HepG2 (cell line): ENCODE data around the gene P4HA1. TPM values are rescaled to one million over a fixed set of nuclear protein-coding genes. Genes with fewer than 3 reads are reported as not detected.

Experiments
- ATAC-seq: fragments of 200-7000 bp; cut with Tn5 transposase; 3 replicates; pipeline ENCODE4 v1.9.1; 2020; ENCODE audit warnings: mild to moderate bottlenecking, moderate library complexity
- BruUV-seq: library from RNA; stranded (reverse); fragments of 400-500 nt; replicated peaks from 2 replicates; lab custom pipeline; 2021; lab: Mats Ljungman, UMichigan
- CTCF ChIA-PET: fragments of 300-600 bp; formaldehyde crosslinking; extraction: SDS; loops from one replicate; lab custom pipeline; 2021; ENCODE audit warnings: low total read pairs, inconsistent platforms, low intra/inter-chr PET ratio; lab: Yijun Ruan, JAX
- POLR2A ChIA-PET: fragments of 350-600 bp; sonication (Branson Sonifier 250); formaldehyde crosslinking; loops from one replicate; lab custom pipeline; 2020; ENCODE audit warnings: antibody characterized with exemption, inconsistent platforms; lab: Yijun Ruan, JAX
- DNase-seq: peaks from one replicate; pipeline ENCODE4 v3.0.0-alpha.2; 2015; ENCODE audit warnings: low spot score
- FAIRE-seq: peaks from 3 replicates; lab custom pipeline; 2011; peaks lifted over from hg19 to GRCh38; lab: Jason Lieb, UNC
- H2AFZ ChIP-seq: one replicate; pipeline ENCODE4 v1.6.1; 2011; ENCODE audit warnings: low read length, inconsistent platforms
- H3K27ac ChIP-seq: fragments of 300-600 bp; 3 replicates; pipeline ENCODE4 v1.8.0; 2011; ENCODE audit warnings: mixed run types, mild to moderate bottlenecking, mixed read lengths, low read length, inconsistent platforms; ENCODE audit not compliant: insufficient read depth; ENCODE audit errors: extremely low read length
- H3K27me3 ChIP-seq, 2 experiments: fragments of 200-600 bp in 1 of 2; 2 replicates in 1 of 2; 3 replicates in 1 of 2; pipeline versions ENCODE4 v1.6.0 to v1.8.0; 2011; ENCODE audit warnings: low read length in 2 of 2, mild to moderate bottlenecking in 2 of 2, moderate library complexity in 2 of 2, inconsistent platforms in 1 of 2; ENCODE audit not compliant: insufficient read depth in 2 of 2, control insufficient read depth in 1 of 2
- H3K36me3 ChIP-seq, 2 experiments: fragments of 200-600 bp in 1 of 2; replicated peaks in 1 of 2; 2 replicates in 1 of 2; 3 replicates in 1 of 2; pipeline versions ENCODE4 v1.5.1 to v1.8.0; 2011; ENCODE audit warnings: low read length in 2 of 2, inconsistent platforms in 1 of 2; ENCODE audit not compliant: insufficient read depth in 2 of 2, control insufficient read depth in 1 of 2
- H3K4me1 ChIP-seq: 2 replicates; pipeline ENCODE4 v1.5.1; 2012; ENCODE audit warnings: low read length, inconsistent platforms; ENCODE audit not compliant: insufficient read depth
- H3K4me2 ChIP-seq: 2 replicates; pipeline ENCODE4 v1.6.0; 2011; ENCODE audit warnings: low read depth, low read length, inconsistent platforms
- H3K4me3 ChIP-seq, 3 experiments: fragments of 200-600 bp in 1 of 3; sonication (generic), shearing (Covaris generic) in 1 of 3; replicated peaks in 1 of 3; 2 replicates each; pipeline ENCODE4 v1.5.1; 2011 to 2016; ENCODE audit warnings: low read length in 3 of 3, inconsistent platforms in 2 of 3, low read depth in 2 of 3, mild to moderate bottlenecking in 2 of 3, control low read depth in 1 of 3, mixed read lengths in 1 of 3; ENCODE audit not compliant: insufficient read depth in 1 of 3
- H3K79me2 ChIP-seq: one replicate; pipeline ENCODE4 v1.6.1; 2011; ENCODE audit warnings: low read length, inconsistent platforms; ENCODE audit not compliant: insufficient read depth
- H3K9ac ChIP-seq: 2 replicates; pipeline ENCODE4 v1.6.0; 2011; ENCODE audit warnings: mild to moderate bottlenecking, low read depth, low read length, inconsistent platforms; ENCODE audit not compliant: insufficient read depth
- H3K9me3 ChIP-seq: 2 replicates; pipeline ENCODE4 v1.5.1; 2012; ENCODE audit warnings: mild to moderate bottlenecking, low read length
- H4K20me1 ChIP-seq: 2 replicates; pipeline ENCODE4 v1.6.0; 2011; ENCODE audit warnings: inconsistent platforms, mild to moderate bottlenecking, low read length, moderate library complexity; ENCODE audit not compliant: insufficient read depth
- ARID5B ChIP-seq: IDR thresholded peaks from 2 replicates; pipeline ENCODE4 v1.4.0; 2020; ENCODE audit warnings: mild to moderate bottlenecking, missing genetic modification reagents
- DMTF1 ChIP-seq: sonication (generic); formaldehyde crosslinking; IDR thresholded peaks from 2 replicates; pipeline ENCODE4 v1.4.0; 2020; ENCODE audit warnings: mild to moderate bottlenecking, missing genetic modification reagents
- POLR2AphosphoS2 ChIP-seq: IDR thresholded peaks from 2 replicates; pipeline ENCODE4 v1.6.1; 2011; ENCODE audit warnings: low read depth, low read length, improper control_type of control experiment
- ZNF121 ChIP-seq: sonication (generic); formaldehyde crosslinking; IDR thresholded peaks from 2 replicates; pipeline ENCODE4 v1.5.0; 2020; ENCODE audit warnings: mild to moderate bottlenecking, missing genetic modification reagents
- ZNF501 ChIP-seq: sonication (generic); formaldehyde crosslinking; IDR thresholded peaks from 2 replicates; pipeline ENCODE4 v1.5.1; 2020; ENCODE audit warnings: mild to moderate bottlenecking, moderate library complexity, missing genetic modification reagents
- ZNF567 ChIP-seq: sonication (generic); formaldehyde crosslinking; IDR thresholded peaks from 2 replicates; pipeline ENCODE4 v1.8.1; 2023; ENCODE audit warnings: mild to moderate bottlenecking, missing genetic modification reagents, borderline replicate concordance
- ZNF660 ChIP-seq: sonication (generic); formaldehyde crosslinking; IDR thresholded peaks from 2 replicates; pipeline ENCODE4 v1.5.1; 2020; ENCODE audit warnings: mild to moderate bottlenecking, low read depth, missing genetic modification reagents, borderline replicate concordance
- ZNF766 ChIP-seq: sonication (generic); formaldehyde crosslinking; IDR thresholded peaks from 2 replicates; pipeline ENCODE4 v1.5.0; 2020; ENCODE audit warnings: missing genetic modification reagents, borderline replicate concordance
- WGBS: methylation state at CpG from one replicate; pipeline ENCODE4 v1.1.6; 2017; ENCODE audit warnings: low lambda C conversion rate; 5-methylcytosine and 5-hydroxymethylcytosine counted together
- in situ Hi-C: cut with HindIII; loops from 2 replicates; pipeline ENCODE4 v1.10.0; 2017; ENCODE audit warnings: low pct_unique_long_range_greater_than_20kb; ENCODE audit not compliant: extremely low pct_ligation_motif_present
- intact Hi-C: fragments of 100-400 bp; cut with micrococcal nuclease; formaldehyde crosslinking; loops from one replicate; pipeline ENCODE4 v1.10.0; 2022; ENCODE audit not compliant: unreplicated experiment
- polyA plus RNA-seq, 8 experiments: library from polyadenylated mRNA; depleted of rRNA in 3 of 8; stranded (reverse) in 7 of 8; unstranded in 1 of 8; fragments of >200 nt; fragmentation: Illumina TruSeq in 4 of 8; extraction: Trizol in 4 of 8; gene quantifications; 2 replicates each; pipeline versions ENCODE4 v1.2.1 to v1.2.3, GENCODE V29; 2011 to 2016; ENCODE audit warnings: low read depth in 4 of 8, missing spikeins in 1 of 8, mixed read lengths in 1 of 8; ENCODE audit not compliant: insufficient read depth in 1 of 8
- total RNA-seq, 5 experiments: library from RNA; depleted of rRNA; stranded (reverse); fragments of >200 nt; fragmentation: Illumina TruSeq; extraction: Trizol; gene quantifications; 2 replicates each; pipeline ENCODE4 v1.2.3, GENCODE V29; 2016; ENCODE audit warnings: low read depth in 1 of 5
- TF ChIP-seq, protein P1 (sequence below): sonication (generic); formaldehyde crosslinking; IDR thresholded peaks from 2 replicates; pipeline ENCODE4 v1.5.0; 2020; ENCODE audit warnings: missing genetic modification reagents
- TF ChIP-seq, protein P2 (sequence below): sonication (generic); formaldehyde crosslinking; IDR thresholded peaks from 2 replicates; pipeline ENCODE4 v1.4.0; 2020; ENCODE audit warnings: missing genetic modification reagents, borderline replicate concordance
- TF ChIP-seq, protein P3 (sequence below): sonication (generic); formaldehyde crosslinking; IDR thresholded peaks from 2 replicates; pipeline ENCODE4 v1.4.0; 2020; ENCODE audit warnings: missing genetic modification reagents

P4HA1 gene
- total and polyA plus RNA-seq, 2 of the 13 experiments (the other 11 are each of a cell fraction or from before 2014, with no cell fraction given): 63.1 to 196 TPM

GRCh38 chr10:73043766-73044377 lies 52.8 kb downstream of the P4HA1 start:
- in situ Hi-C loops (no loop called here), intact Hi-C loops (no loop called here)
- Histone ChIP-seq H3K79me2 (no peaks in the 10 kb centered on the region), H3K9me3 (no peaks in the 10 kb centered on the region), H3K4me3 (no peak overlapping the region), H3K36me3 (peaks cover 6 to 67% of the 10 kb centered on the region in 2 experiments), H3K9ac (no peak overlapping the region), H4K20me1 (no peaks in the 10 kb centered on the region), H2AFZ (no peak overlapping the region), H3K27ac (no peak overlapping the region), H3K4me1 (peaks cover 6% of the 10 kb centered on the region; the same call in 1 of the 2 replicates), H3K27me3 (no peaks in the 10 kb centered on the region), H3K4me2 (no peak overlapping the region)
- no peak for DNase-seq
- WGBS: 93% methylated on average over 2 of the region's 2 CpGs
- CTCF ChIA-PET: no interaction called here
- no peak for ATAC-seq
- BruUV-seq: no TSS peak
- POLR2A ChIA-PET: interaction anchor here (1.0 kb wide), 1 partner anchor 52 kb away, joined by 3 read pairs; no protein-coding TSS in a partner anchor
- FAIRE-seq: no peak
- TF ChIP-seq ZNF501 (CRISPR knock-in tag) (no peak), POLR2AphosphoS2 (no peak), ZNF660 (CRISPR knock-in tag) (no peak), ARID5B (CRISPR knock-in tag) (no peak), DMTF1 (CRISPR knock-in tag) (no peak), ZNF766 (CRISPR knock-in tag) (no peak), ZNF567 (no peak), ZNF121 (CRISPR knock-in tag) (no peak)
- TF ChIP-seq, protein P1, sequence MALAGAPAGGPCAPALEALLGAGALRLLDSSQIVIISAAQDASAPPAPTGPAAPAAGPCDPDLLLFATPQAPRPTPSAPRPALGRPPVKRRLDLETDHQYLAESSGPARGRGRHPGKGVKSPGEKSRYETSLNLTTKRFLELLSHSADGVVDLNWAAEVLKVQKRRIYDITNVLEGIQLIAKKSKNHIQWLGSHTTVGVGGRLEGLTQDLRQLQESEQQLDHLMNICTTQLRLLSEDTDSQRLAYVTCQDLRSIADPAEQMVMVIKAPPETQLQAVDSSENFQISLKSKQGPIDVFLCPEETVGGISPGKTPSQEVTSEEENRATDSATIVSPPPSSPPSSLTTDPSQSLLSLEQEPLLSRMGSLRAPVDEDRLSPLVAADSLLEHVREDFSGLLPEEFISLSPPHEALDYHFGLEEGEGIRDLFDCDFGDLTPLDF (CRISPR knock-in tag): no peak
- TF ChIP-seq, protein P2, sequence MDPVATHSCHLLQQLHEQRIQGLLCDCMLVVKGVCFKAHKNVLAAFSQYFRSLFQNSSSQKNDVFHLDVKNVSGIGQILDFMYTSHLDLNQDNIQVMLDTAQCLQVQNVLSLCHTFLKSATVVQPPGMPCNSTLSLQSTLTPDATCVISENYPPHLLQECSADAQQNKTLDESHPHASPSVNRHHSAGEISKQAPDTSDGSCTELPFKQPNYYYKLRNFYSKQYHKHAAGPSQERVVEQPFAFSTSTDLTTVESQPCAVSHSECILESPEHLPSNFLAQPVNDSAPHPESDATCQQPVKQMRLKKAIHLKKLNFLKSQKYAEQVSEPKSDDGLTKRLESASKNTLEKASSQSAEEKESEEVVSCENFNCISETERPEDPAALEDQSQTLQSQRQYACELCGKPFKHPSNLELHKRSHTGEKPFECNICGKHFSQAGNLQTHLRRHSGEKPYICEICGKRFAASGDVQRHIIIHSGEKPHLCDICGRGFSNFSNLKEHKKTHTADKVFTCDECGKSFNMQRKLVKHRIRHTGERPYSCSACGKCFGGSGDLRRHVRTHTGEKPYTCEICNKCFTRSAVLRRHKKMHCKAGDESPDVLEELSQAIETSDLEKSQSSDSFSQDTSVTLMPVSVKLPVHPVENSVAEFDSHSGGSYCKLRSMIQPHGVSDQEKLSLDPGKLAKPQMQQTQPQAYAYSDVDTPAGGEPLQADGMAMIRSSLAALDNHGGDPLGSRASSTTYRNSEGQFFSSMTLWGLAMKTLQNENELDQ (CRISPR knock-in tag): no peak
- TF ChIP-seq, protein P3, sequence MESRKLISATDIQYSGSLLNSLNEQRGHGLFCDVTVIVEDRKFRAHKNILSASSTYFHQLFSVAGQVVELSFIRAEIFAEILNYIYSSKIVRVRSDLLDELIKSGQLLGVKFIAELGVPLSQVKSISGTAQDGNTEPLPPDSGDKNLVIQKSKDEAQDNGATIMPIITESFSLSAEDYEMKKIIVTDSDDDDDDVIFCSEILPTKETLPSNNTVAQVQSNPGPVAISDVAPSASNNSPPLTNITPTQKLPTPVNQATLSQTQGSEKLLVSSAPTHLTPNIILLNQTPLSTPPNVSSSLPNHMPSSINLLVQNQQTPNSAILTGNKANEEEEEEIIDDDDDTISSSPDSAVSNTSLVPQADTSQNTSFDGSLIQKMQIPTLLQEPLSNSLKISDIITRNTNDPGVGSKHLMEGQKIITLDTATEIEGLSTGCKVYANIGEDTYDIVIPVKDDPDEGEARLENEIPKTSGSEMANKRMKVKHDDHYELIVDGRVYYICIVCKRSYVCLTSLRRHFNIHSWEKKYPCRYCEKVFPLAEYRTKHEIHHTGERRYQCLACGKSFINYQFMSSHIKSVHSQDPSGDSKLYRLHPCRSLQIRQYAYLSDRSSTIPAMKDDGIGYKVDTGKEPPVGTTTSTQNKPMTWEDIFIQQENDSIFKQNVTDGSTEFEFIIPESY: no peak
